Smooth muscle cell (in vitro differentiated cells): ENCODE measurements around the gene BTBD18. TPM values are rescaled to one million over a fixed set of nuclear protein-coding genes. Genes with fewer than 3 reads are reported as not detected.

Source experiments
- DNase-seq: peaks from one replicate; lab custom pipeline; 2025; ENCODE audit not compliant: unreplicated experiment; lab: John Stamatoyannopoulos, UW
- H2AFZ ChIP-seq: fragments of 200-600 bp; sonication (generic); 2 replicates; pipeline ENCODE4 v1.6.0; 2016; ENCODE audit warnings: antibody characterized with exemption, low read depth, mild to moderate bottlenecking
- H3F3A ChIP-seq: fragments of 200-600 bp; sonication (generic); 2 replicates; pipeline ENCODE4 v1.6.0; 2017; ENCODE audit warnings: antibody characterized with exemption, low read depth
- H3K27ac ChIP-seq: fragments of 200-600 bp; sonication (generic); 2 replicates; pipeline ENCODE4 v1.5.1; 2016; ENCODE audit warnings: low read depth, mild to moderate bottlenecking
- H3K27me3 ChIP-seq: fragments of 200-600 bp; sonication (generic); 2 replicates; pipeline ENCODE4 v1.6.1; 2016; ENCODE audit warnings: low read depth, mild to moderate bottlenecking
- H3K36me3 ChIP-seq: fragments of 200-600 bp; sonication (generic); 2 replicates; pipeline ENCODE4 v1.5.1; 2016; ENCODE audit warnings: low read depth
- H3K4me1 ChIP-seq: fragments of 200-600 bp; sonication (generic); 2 replicates; pipeline ENCODE4 v1.5.1; 2016; ENCODE audit warnings: low read depth
- H3K4me2 ChIP-seq: fragments of 200-600 bp; sonication (generic); 2 replicates; pipeline ENCODE4 v1.6.0; 2016; ENCODE audit warnings: mild to moderate bottlenecking
- H3K4me3 ChIP-seq: fragments of 200-600 bp; sonication (generic); 2 replicates; pipeline ENCODE4 v1.5.1; 2016; ENCODE audit warnings: mild to moderate bottlenecking
- H3K79me2 ChIP-seq: fragments of 200-600 bp; sonication (generic); 2 replicates; pipeline ENCODE4 v1.6.0; 2016; ENCODE audit warnings: low read depth, mild to moderate bottlenecking
- H3K9ac ChIP-seq: fragments of 200-600 bp; sonication (generic); 2 replicates; pipeline ENCODE4 v1.6.0; 2016; ENCODE audit warnings: low read depth
- H3K9me3 ChIP-seq: fragments of 200-600 bp; sonication (generic); replicated peaks from 2 replicates; pipeline ENCODE4 v1.5.1; 2016; ENCODE audit warnings: low read depth
- H4K20me1 ChIP-seq: fragments of 200-600 bp; sonication (generic); 2 replicates; pipeline ENCODE4 v1.6.0; 2016; ENCODE audit warnings: low read depth
- CTCF ChIP-seq: fragments of 200-600 bp; sonication (generic); IDR thresholded peaks from 2 replicates; pipeline ENCODE4 v1.5.1; 2017; ENCODE audit warnings: borderline replicate concordance, mild to moderate bottlenecking, antibody characterized with exemption; ENCODE audit not compliant: insufficient read depth, poor library complexity, severe bottlenecking
- WGBS: methylation state at CpG from one replicate; pipeline ENCODE4 v1.1.7; 2016; ENCODE audit warnings: low lambda C conversion rate; 5-methylcytosine and 5-hydroxymethylcytosine counted together
- polyA plus RNA-seq: library from polyadenylated mRNA; unstranded; fragments of >200 nt; fragmentation: Nextera tagmentation; extraction: Ambion mirVana; gene quantifications from 2 replicates; pipeline ENCODE4 v1.2.1, GENCODE V29; 2016
- total RNA-seq: library from RNA; depleted of rRNA; stranded (reverse); fragments of >200 nt; gene quantifications from 2 replicates; pipeline ENCODE4 v1.2.3, GENCODE V29; 2014

The BTBD18 gene
- total and polyA plus RNA-seq, 2 experiments from 2014 or later, result 0.22 TPM; not detected in 1

- Histone ChIP-seq H3K27ac (peak overlapping the region; percentile 50), H4K20me1 (peaks cover 99% of the 10 kb centered on the region)
- 80% methylated on average over 5 of the region's 5 CpGs for WGBS
Observed at GRCh38 chr11:57773026-57773598, 21.5 kb upstream of the BTBD18 start.

GRCh38 chr11:57772562-57772961 is 20.9 kb upstream of the BTBD18 start:
- Histone ChIP-seq H3K27ac (peak overlapping the region; percentile 50), H3K27me3 (no peaks in the 10 kb centered on the region), H4K20me1 (peaks cover 99% of the 10 kb centered on the region), H3K4me2 (peak overlapping the region; percentile 46), H3K4me1 (peaks cover 34% of the 10 kb centered on the region), H3K36me3 (no peaks in the 10 kb centered on the region), H3K79me2 (peaks cover 97% of the 10 kb centered on the region), H2AFZ (no peak overlapping the region), H3K9ac (no peak overlapping the region), H3F3A (peaks cover 28% of the 10 kb centered on the region), H3K9me3 (no peaks in the 10 kb centered on the region), H3K4me3 (no peak overlapping the region)
- no peak for DNase-seq
- WGBS, result 53% methylated on average over 4 of the region's 4 CpGs
- no peak for TF ChIP-seq CTCF

More at GRCh38 chr11:57773026-57773598, 21.5 kb upstream of the BTBD18 start:
- H2AFZ ChIP-seq, result no peak overlapping the region
- peak overlapping the region; percentile 46 for H3K4me2 ChIP-seq
- peaks cover 39% of the 10 kb centered on the region for H3K4me1 ChIP-seq
- H3K79me2 ChIP-seq, result peaks cover 97% of the 10 kb centered on the region
- no peak for TF ChIP-seq CTCF
- no peak for DNase-seq
- no peak overlapping the region for H3K9ac ChIP-seq
- no peaks in the 10 kb centered on the region for H3K9me3 ChIP-seq
- H3K27me3 ChIP-seq, result no peaks in the 10 kb centered on the region
- no peaks in the 10 kb centered on the region for H3K36me3 ChIP-seq
- no peak overlapping the region for H3K4me3 ChIP-seq
- H3F3A ChIP-seq, result peaks cover 33% of the 10 kb centered on the region

DNA sequence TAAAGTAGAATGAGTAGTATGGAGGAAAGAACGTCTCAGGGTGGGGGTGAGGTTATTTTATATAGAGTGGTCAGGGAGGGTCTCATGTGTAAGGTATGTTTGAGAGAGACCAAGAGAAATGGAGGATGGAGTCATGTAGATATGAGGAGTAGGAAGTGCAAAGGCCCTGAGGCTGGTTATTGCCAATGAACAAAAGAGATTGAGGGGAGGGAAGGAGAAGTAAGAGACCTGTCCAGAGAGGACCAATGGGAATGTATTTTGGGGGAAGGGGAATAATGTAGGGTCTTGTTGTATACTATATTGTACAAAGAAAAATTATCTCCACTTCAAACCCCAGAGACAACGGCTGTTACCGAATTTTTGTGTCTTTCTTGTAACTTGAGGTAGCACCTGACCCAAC is 19.7 kb upstream of the BTBD18 start:
- Histone ChIP-seq H3K9me3 (no peaks in the 10 kb centered on the region), H4K20me1 (peaks cover 99% of the 10 kb centered on the region), H3K27ac (no peak overlapping the region), H3K4me1 (peaks cover 24% of the 10 kb centered on the region), H3K4me2 (no peak overlapping the region), H3K9ac (no peak overlapping the region), H3K4me3 (no peak overlapping the region), H2AFZ (no peak overlapping the region), H3F3A (peaks cover 17% of the 10 kb centered on the region), H3K79me2 (peaks cover 97% of the 10 kb centered on the region), H3K36me3 (no peaks in the 10 kb centered on the region), H3K27me3 (no peaks in the 10 kb centered on the region)
- TF ChIP-seq CTCF, result no peak
- 99% methylated on average over 3 of the region's 3 CpGs for WGBS
- no peak for DNase-seq

GRCh38 chr11:57770793-57771192 is 19.2 kb upstream of the BTBD18 start:
- Histone ChIP-seq H3K9me3 (no peaks in the 10 kb centered on the region), H3K4me3 (no peak overlapping the region), H3F3A (peaks cover 14% of the 10 kb centered on the region), H4K20me1 (peaks cover 99% of the 10 kb centered on the region), H3K27me3 (no peaks in the 10 kb centered on the region), H3K27ac (no peak overlapping the region), H3K36me3 (no peaks in the 10 kb centered on the region), H3K79me2 (peaks cover 100% of the 10 kb centered on the region), H3K4me2 (no peak overlapping the region), H2AFZ (no peak overlapping the region), H3K4me1 (peaks cover 25% of the 10 kb centered on the region), H3K9ac (no peak overlapping the region)
- WGBS, result 90% methylated on average over 1 of the region's 1 CpG
- no peak for TF ChIP-seq CTCF
- no peak for DNase-seq
